ENCODE data around the gene DENND5B. TPM values are rescaled to one million over a fixed set of nuclear protein-coding genes. Genes with fewer than 3 reads are reported as not detected.
A peak's percentile ranks its signal among the peaks of the same experiment; 100 is the strongest.

Gene DENND5B
- total RNA-seq, 1 experiment from 2014 or later, result 13.8 TPM

DNA sequence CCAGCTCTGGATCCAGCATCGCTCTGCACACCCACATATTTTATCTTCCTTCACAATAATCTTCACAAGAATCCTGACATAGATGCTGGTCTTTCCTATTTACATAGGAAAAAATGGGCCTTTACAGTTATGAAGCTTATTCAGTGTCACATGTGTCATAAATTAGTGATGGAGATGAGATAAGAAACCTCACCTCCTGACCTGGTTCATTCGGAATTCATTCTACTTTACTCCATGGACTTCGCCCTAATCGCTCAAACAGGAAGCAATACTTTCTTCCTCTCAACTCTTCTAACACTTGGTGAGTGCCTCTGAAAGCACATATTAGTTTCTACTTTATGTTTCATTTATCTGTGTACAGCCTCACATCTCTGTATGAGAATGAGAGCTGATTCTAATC, 253.0 kb downstream of the DENND5B start:
- DNase-seq (ENCODE audit: low spot score) (no peak), ATAC-seq (no peak)
- Mint-ChIP-seq H3K27ac (peak overlapping the region; percentile 50), H3K4me1 (peaks cover 32% of the 10 kb centered on the region), H3K4me3 (no peak overlapping the region), H3K9me3 (peaks cover 4% of the 10 kb centered on the region; the same call in 1 of the 2 replicates), H3K27me3 (ENCODE audit: low read depth) (no peaks in the 10 kb centered on the region), H3K36me3 (no peaks in the 10 kb centered on the region)
- no peak for TF ChIP-seq OVOL2 (CRISPR knock-in tag; IDR thresholded peaks at IDR 0.05; ENCODE audit: borderline replicate concordance)
- POLR2A ChIA-PET, result interaction anchor here (0.6 to 3.4 kb wide), 3 partner anchors 10 to 103 kb away, joined by 3 to 14 read pairs (median 5); partner anchors contain the start of gene SINHCAF
- CTCF ChIA-PET, result interaction anchor here (0.6 to 1.4 kb wide), 3 partner anchors 12 to 66 kb away, joined by 3 read pairs; partner anchors contain the start of gene SINHCAF

Other genes starting within 250 kb of the DENND5B start
- gene ETFBKMT, start 68.6 kb upstream of the DENND5B start, total RNA-seq (2021), result 2.0 to 2.2 TPM (median 2.1 TPM) in 3 replicates
- 8.9 to 12.1 TPM (median 10.1 TPM) in 3 replicates for gene AMN1, start 137.9 kb upstream of the DENND5B start, total RNA-seq (2021)